ENCODE measurements around the gene TPSAB1. TPM values are rescaled to one million over a fixed set of nuclear protein-coding genes. Genes with fewer than 3 reads are reported as not detected.

Gene TPSAB1
- total RNA-seq, 2 donors from 2014 or later = 17.7 to 33.6 TPM

DNA sequence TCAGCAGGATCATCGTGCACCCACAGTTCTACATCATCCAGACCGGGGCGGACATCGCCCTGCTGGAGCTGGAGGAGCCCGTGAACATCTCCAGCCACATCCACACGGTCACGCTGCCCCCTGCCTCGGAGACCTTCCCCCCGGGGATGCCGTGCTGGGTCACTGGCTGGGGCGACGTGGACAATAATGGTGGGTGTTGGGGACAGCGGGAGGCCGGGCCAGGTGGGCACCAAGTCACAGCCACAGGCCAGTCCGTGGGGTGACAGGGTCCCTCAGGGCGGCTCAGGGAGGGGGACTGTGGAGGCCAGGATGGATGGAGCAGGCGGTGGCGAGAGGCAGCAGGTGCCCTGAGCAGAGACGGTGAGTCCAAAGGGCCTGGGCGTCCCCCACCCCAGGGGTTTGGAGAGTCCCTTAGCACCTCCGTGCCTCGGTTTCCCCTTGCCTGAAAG, 16.4 kb downstream of the TPSAB1 start:
- H3K36me3 ChIP-seq = no peaks in the 10 kb centered on the region
- 85% methylated on average over 22 of the region's 22 CpGs for WGBS
- peaks cover 17% of the 10 kb centered on the region for H3K27me3 ChIP-seq (replicated peaks; ENCODE audit: insufficient read depth)
- TF ChIP-seq, protein P1, sequence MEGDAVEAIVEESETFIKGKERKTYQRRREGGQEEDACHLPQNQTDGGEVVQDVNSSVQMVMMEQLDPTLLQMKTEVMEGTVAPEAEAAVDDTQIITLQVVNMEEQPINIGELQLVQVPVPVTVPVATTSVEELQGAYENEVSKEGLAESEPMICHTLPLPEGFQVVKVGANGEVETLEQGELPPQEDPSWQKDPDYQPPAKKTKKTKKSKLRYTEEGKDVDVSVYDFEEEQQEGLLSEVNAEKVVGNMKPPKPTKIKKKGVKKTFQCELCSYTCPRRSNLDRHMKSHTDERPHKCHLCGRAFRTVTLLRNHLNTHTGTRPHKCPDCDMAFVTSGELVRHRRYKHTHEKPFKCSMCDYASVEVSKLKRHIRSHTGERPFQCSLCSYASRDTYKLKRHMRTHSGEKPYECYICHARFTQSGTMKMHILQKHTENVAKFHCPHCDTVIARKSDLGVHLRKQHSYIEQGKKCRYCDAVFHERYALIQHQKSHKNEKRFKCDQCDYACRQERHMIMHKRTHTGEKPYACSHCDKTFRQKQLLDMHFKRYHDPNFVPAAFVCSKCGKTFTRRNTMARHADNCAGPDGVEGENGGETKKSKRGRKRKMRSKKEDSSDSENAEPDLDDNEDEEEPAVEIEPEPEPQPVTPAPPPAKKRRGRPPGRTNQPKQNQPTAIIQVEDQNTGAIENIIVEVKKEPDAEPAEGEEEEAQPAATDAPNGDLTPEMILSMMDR (IDR thresholded peaks at IDR 0.05) = no peak
- TF ChIP-seq POLR2A (IDR thresholded peaks at IDR 0.05) = no peak
- no peak for TF ChIP-seq POLR2AphosphoS5 (IDR thresholded peaks at IDR 0.05)
- H3K27ac ChIP-seq = no peak overlapping the region
- intact Hi-C loops (cut with DNase I) = no loop called here
- H3K4me1 ChIP-seq (replicated peaks) = no peaks in the 10 kb centered on the region
- no peaks in the 10 kb centered on the region for H3K9me3 ChIP-seq
- DNase-seq (ENCODE audit: low spot score) = no peak
- H3K4me3 ChIP-seq = no peak overlapping the region

DNA sequence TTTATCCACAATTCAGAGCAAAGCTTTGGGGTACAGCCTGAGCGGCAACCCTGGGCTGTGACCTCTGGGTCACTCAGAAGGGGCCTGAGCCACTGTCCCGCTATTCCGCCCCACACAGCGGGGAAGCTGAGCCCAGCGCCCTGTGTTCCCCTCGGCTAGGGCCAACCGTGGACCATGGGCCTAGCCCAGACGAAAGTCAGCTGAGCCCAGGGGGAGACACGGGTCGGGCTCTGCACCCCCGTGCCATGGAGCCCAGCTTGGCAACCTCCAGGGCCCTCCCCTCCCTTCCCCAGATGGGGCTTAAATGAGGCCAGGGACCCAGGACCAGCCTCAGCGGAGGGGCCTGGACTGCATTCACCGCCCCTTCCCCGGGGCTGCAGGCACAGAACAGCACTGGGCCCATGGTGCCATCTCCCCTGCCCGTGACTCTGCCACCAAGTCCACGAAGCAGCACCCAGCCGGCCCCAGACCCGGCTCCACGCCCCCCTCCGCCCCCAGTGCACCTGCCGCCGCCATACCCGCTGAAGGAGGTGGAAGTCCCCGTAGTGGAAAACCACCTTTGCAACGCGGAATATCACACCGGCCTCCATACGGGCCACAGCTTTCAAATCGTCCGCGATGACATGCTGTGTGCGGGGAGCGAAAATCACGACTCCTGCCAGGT, 17.2 kb downstream of the TPSAB1 start:
- intact Hi-C loops (cut with DNase I) = no loop called here
- DNase-seq (ENCODE audit: low spot score) = no peak
- H3K27ac ChIP-seq = no peak overlapping the region
- TF ChIP-seq POLR2A (IDR thresholded peaks at IDR 0.05) = no peak
- TF ChIP-seq, protein P1 (IDR thresholded peaks at IDR 0.05) = no peak
- TF ChIP-seq POLR2AphosphoS5 (IDR thresholded peaks at IDR 0.05) = no peak
- H3K4me3 ChIP-seq = no peak overlapping the region
- H3K27me3 ChIP-seq (replicated peaks; ENCODE audit: insufficient read depth) = peaks cover 21% of the 10 kb centered on the region
- H3K9me3 ChIP-seq = no peaks in the 10 kb centered on the region
- H3K4me1 ChIP-seq (replicated peaks) = no peaks in the 10 kb centered on the region
- WGBS = 78% methylated on average over 31 of the region's 34 CpGs
- no peaks in the 10 kb centered on the region for H3K36me3 ChIP-seq

DNA sequence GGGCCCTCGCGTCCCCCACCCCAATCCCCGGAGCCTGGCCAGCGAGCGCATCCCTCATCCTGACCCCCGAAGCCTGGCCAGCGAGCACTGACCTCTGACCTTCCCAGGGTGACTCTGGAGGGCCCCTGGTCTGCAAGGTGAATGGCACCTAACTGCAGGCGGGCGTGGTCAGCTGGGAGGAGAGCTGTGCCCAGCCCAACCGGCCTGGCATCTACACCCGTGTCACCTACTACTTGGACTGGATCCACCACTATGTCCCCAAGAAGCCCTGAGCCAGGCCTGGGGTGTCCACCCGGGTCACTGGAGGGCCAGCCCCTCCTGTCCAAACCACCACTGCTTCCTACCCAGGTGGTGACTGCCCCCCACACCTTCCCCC, 17.7 kb downstream of the TPSAB1 start:
- no peaks in the 10 kb centered on the region for H3K36me3 ChIP-seq
- peaks cover 21% of the 10 kb centered on the region for H3K27me3 ChIP-seq (replicated peaks; ENCODE audit: insufficient read depth)
- 65% methylated on average over 12 of the region's 12 CpGs for WGBS
- H3K4me1 ChIP-seq (replicated peaks) = no peaks in the 10 kb centered on the region
- TF ChIP-seq POLR2A (IDR thresholded peaks at IDR 0.05) (no peak), POLR2AphosphoS5 (IDR thresholded peaks at IDR 0.05) (no peak)
- TF ChIP-seq, protein P1 (IDR thresholded peaks at IDR 0.05) = no peak
- H3K4me3 ChIP-seq = no peak overlapping the region
- H3K27ac ChIP-seq = no peak overlapping the region
- DNase-seq (ENCODE audit: low spot score) = no peak
- H3K9me3 ChIP-seq = no peaks in the 10 kb centered on the region
- intact Hi-C loops (cut with DNase I) = no loop called here

DNA sequence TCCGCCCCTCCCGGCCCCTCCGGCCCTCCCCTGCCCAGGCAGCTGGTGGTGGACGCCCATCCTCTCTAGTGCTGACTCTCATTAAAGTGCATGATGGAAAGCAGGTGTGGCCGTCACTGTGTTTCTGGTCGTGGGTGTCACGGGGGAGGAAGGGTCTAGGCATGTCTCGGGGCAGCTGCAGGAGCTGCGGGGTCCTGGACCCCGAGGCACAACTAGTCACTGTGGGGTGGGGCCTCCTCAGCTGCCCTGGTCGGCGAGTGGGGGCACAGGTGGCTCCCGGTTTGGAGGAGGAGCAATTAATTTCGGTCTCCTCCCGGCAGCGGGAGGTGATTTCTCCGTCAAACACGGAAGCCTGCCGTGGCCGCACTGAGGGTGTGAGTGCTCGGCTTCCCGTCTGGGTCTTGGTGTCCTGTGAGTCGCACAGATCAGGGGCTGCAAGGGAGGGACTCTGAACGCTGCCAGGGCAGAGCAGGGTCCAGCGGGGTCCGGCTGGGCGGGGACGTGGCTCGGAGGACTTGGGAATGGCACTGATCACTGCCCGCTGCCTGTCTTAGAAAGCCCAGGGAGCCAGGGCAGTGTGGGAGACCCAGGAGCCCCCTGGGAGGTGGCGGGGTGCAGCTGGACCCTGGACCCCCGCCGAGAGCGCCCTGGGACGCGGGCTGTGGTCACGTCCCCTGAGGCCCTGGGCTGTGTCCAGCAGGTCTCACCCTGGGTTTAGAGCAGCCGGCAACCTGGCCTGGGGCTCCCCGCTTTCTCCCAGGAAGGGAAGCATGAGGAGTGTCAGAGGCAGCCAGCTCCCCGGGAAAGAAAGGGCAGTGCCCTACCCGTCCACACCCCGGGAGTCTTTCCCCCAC, 18.6 kb downstream of the TPSAB1 start:
- no peak for TF ChIP-seq POLR2A (IDR thresholded peaks at IDR 0.05)
- TF ChIP-seq, protein P1 (IDR thresholded peaks at IDR 0.05) = no peak
- TF ChIP-seq POLR2AphosphoS5 (IDR thresholded peaks at IDR 0.05) = no peak
- H3K4me3 ChIP-seq = no peak overlapping the region
- peaks cover 21% of the 10 kb centered on the region for H3K27me3 ChIP-seq (replicated peaks; ENCODE audit: insufficient read depth)
- 16% methylated on average over 22 of the region's 42 CpGs for WGBS
- intact Hi-C loops (cut with DNase I) = no loop called here
- no peak overlapping the region for H3K27ac ChIP-seq
- H3K36me3 ChIP-seq = no peaks in the 10 kb centered on the region
- no peak for DNase-seq (ENCODE audit: low spot score)
- no peaks in the 10 kb centered on the region for H3K4me1 ChIP-seq (replicated peaks)
- H3K9me3 ChIP-seq = no peaks in the 10 kb centered on the region

Data from prostate gland (tissue), 2 donors.